Measurements from ENCODE around the gene PTPN22.
"Not testable (repeated sequence)": the region's sequence is repeated elsewhere in the genome, so short reads cannot be mapped to it uniquely, and the experiment has no call there.

Gene PTPN22

GRCh38 chr1:113858982-113859381, 12.5 kb downstream of the PTPN22 start:
- H3K4me1 ChIP-seq (ENCODE audit: control insufficient read depth, insufficient read depth, low read length): no peaks in the 10 kb centered on the region
- H3K27me3 ChIP-seq (ENCODE audit: control insufficient read depth, insufficient read depth, low read length): no peaks in the 10 kb centered on the region
- no peaks in the 10 kb centered on the region for H3K9me3 ChIP-seq (ENCODE audit: control insufficient read depth, insufficient read depth, low read length)
- no peak overlapping the region for H3K9ac ChIP-seq (ENCODE audit: low read depth, low read length)
- H3K36me3 ChIP-seq (ENCODE audit: control insufficient read depth, insufficient read depth, low read length): no peaks in the 10 kb centered on the region
- no peak overlapping the region for H3K4me3 ChIP-seq (ENCODE audit: low read depth, low read length)

- H3K4me1 ChIP-seq (ENCODE audit: control insufficient read depth, insufficient read depth, low read length): no peaks in the 10 kb centered on the region
- H3K4me3 ChIP-seq (ENCODE audit: low read depth, low read length): no peak overlapping the region
Measured at GRCh38 chr1:113858418-113858817, 13.1 kb downstream of the PTPN22 start.

GRCh38 chr1:113857776-113858175, 13.7 kb downstream of the PTPN22 start:
- H3K36me3 ChIP-seq (ENCODE audit: control insufficient read depth, insufficient read depth, low read length): no peaks in the 10 kb centered on the region

More at GRCh38 chr1:113858418-113858817, 13.1 kb downstream of the PTPN22 start:
- H3K9me3 ChIP-seq (ENCODE audit: control insufficient read depth, insufficient read depth, low read length): no peaks in the 10 kb centered on the region
- H3K9ac ChIP-seq (ENCODE audit: low read depth, low read length): no peak overlapping the region
- H3K36me3 ChIP-seq (ENCODE audit: control insufficient read depth, insufficient read depth, low read length): no peaks in the 10 kb centered on the region
- H3K27me3 ChIP-seq (ENCODE audit: control insufficient read depth, insufficient read depth, low read length): no peaks in the 10 kb centered on the region

GRCh38 chr1:113856401-113856790, 15.1 kb downstream of the PTPN22 start:
- Histone ChIP-seq H3K9me3 (ENCODE audit: control insufficient read depth, insufficient read depth, low read length) (no peaks in the 10 kb centered on the region), H3K36me3 (ENCODE audit: control insufficient read depth, insufficient read depth, low read length) (no peaks in the 10 kb centered on the region), H3K4me1 (ENCODE audit: control insufficient read depth, insufficient read depth, low read length) (no peaks in the 10 kb centered on the region), H3K4me3 (ENCODE audit: low read depth, low read length) (no peak overlapping the region), H3K9ac (ENCODE audit: low read depth, low read length) (no peak overlapping the region), H3K27me3 (ENCODE audit: control insufficient read depth, insufficient read depth, low read length) (no peaks in the 10 kb centered on the region)

More at GRCh38 chr1:113857776-113858175, 13.7 kb downstream of the PTPN22 start:
- Histone ChIP-seq H3K4me1 (ENCODE audit: control insufficient read depth, insufficient read depth, low read length) (no peaks in the 10 kb centered on the region), H3K27me3 (ENCODE audit: control insufficient read depth, insufficient read depth, low read length) (no peaks in the 10 kb centered on the region), H3K4me3 (ENCODE audit: low read depth, low read length) (no peak overlapping the region), H3K9ac (ENCODE audit: low read depth, low read length) (no peak overlapping the region), H3K9me3 (ENCODE audit: control insufficient read depth, insufficient read depth, low read length) (no peaks in the 10 kb centered on the region)

- H3K36me3 ChIP-seq (ENCODE audit: control insufficient read depth, insufficient read depth, low read length): no peaks in the 10 kb centered on the region
- H3K4me1 ChIP-seq (ENCODE audit: control insufficient read depth, insufficient read depth, low read length): no peaks in the 10 kb centered on the region
Measured at GRCh38 chr1:113855630-113856400, 15.7 kb downstream of the PTPN22 start.

GRCh38 chr1:113854234-113854633, 17.3 kb downstream of the PTPN22 start:
- H3K36me3 ChIP-seq (ENCODE audit: control insufficient read depth, insufficient read depth, low read length): no peaks in the 10 kb centered on the region
- no peaks in the 10 kb centered on the region for H3K9me3 ChIP-seq (ENCODE audit: control insufficient read depth, insufficient read depth, low read length)
- H3K4me1 ChIP-seq (ENCODE audit: control insufficient read depth, insufficient read depth, low read length): no peaks in the 10 kb centered on the region
- no peak overlapping the region for H3K4me3 ChIP-seq (ENCODE audit: low read depth, low read length)
- no peaks in the 10 kb centered on the region for H3K27me3 ChIP-seq (ENCODE audit: control insufficient read depth, insufficient read depth, low read length)
- no peak overlapping the region for H3K9ac ChIP-seq (ENCODE audit: low read depth, low read length)

More at GRCh38 chr1:113855630-113856400, 15.7 kb downstream of the PTPN22 start:
- H3K27me3 ChIP-seq (ENCODE audit: control insufficient read depth, insufficient read depth, low read length): no peaks in the 10 kb centered on the region
- H3K9ac ChIP-seq (ENCODE audit: low read depth, low read length): no peak overlapping the region
- no peaks in the 10 kb centered on the region for H3K9me3 ChIP-seq (ENCODE audit: control insufficient read depth, insufficient read depth, low read length)
- H3K4me3 ChIP-seq (ENCODE audit: low read depth, low read length): no peak overlapping the region

GRCh38 chr1:113852694-113853093, 18.8 kb downstream of the PTPN22 start:
- H3K4me3 ChIP-seq (ENCODE audit: low read depth, low read length); H3K36me3 ChIP-seq (ENCODE audit: control insufficient read depth, insufficient read depth, low read length); H3K27me3 ChIP-seq (ENCODE audit: control insufficient read depth, insufficient read depth, low read length); H3K4me1 ChIP-seq (ENCODE audit: control insufficient read depth, insufficient read depth, low read length); H3K9me3 ChIP-seq (ENCODE audit: control insufficient read depth, insufficient read depth, low read length); H3K9ac ChIP-seq (ENCODE audit: low read depth, low read length): not testable (repeated sequence)

GRCh38 chr1:113850127-113850796, 21.2 kb downstream of the PTPN22 start:
- Histone ChIP-seq H3K9me3 (ENCODE audit: control insufficient read depth, insufficient read depth, low read length) (no peaks in the 10 kb centered on the region), H3K4me3 (ENCODE audit: low read depth, low read length) (no peak overlapping the region), H3K4me1 (ENCODE audit: control insufficient read depth, insufficient read depth, low read length) (no peaks in the 10 kb centered on the region), H3K9ac (ENCODE audit: low read depth, low read length) (no peak overlapping the region), H3K27me3 (ENCODE audit: control insufficient read depth, insufficient read depth, low read length) (no peaks in the 10 kb centered on the region), H3K36me3 (ENCODE audit: control insufficient read depth, insufficient read depth, low read length) (no peaks in the 10 kb centered on the region)

GRCh38 chr1:113849072-113849471, 22.4 kb downstream of the PTPN22 start:
- no peaks in the 10 kb centered on the region for H3K27me3 ChIP-seq (ENCODE audit: control insufficient read depth, insufficient read depth, low read length)
- no peaks in the 10 kb centered on the region for H3K36me3 ChIP-seq (ENCODE audit: control insufficient read depth, insufficient read depth, low read length)
- no peaks in the 10 kb centered on the region for H3K4me1 ChIP-seq (ENCODE audit: control insufficient read depth, insufficient read depth, low read length)
- H3K9ac ChIP-seq (ENCODE audit: low read depth, low read length): no peak overlapping the region
- H3K4me3 ChIP-seq (ENCODE audit: low read depth, low read length): no peak overlapping the region
- no peaks in the 10 kb centered on the region for H3K9me3 ChIP-seq (ENCODE audit: control insufficient read depth, insufficient read depth, low read length)

GRCh38 chr1:113846391-113847035, 25.0 kb downstream of the PTPN22 start:
- Histone ChIP-seq H3K4me1 (ENCODE audit: control insufficient read depth, insufficient read depth, low read length) (no peaks in the 10 kb centered on the region), H3K9me3 (ENCODE audit: control insufficient read depth, insufficient read depth, low read length) (no peaks in the 10 kb centered on the region), H3K4me3 (ENCODE audit: low read depth, low read length) (no peak overlapping the region), H3K9ac (ENCODE audit: low read depth, low read length) (no peak overlapping the region), H3K36me3 (ENCODE audit: control insufficient read depth, insufficient read depth, low read length) (no peaks in the 10 kb centered on the region), H3K27me3 (ENCODE audit: control insufficient read depth, insufficient read depth, low read length) (no peaks in the 10 kb centered on the region)

- Histone ChIP-seq H3K27me3 (ENCODE audit: control insufficient read depth, insufficient read depth, low read length) (no peaks in the 10 kb centered on the region), H3K9me3 (ENCODE audit: control insufficient read depth, insufficient read depth, low read length) (no peaks in the 10 kb centered on the region), H3K4me1 (ENCODE audit: control insufficient read depth, insufficient read depth, low read length) (no peaks in the 10 kb centered on the region), H3K4me3 (ENCODE audit: low read depth, low read length) (no peak overlapping the region), H3K36me3 (ENCODE audit: control insufficient read depth, insufficient read depth, low read length) (no peaks in the 10 kb centered on the region), H3K9ac (ENCODE audit: low read depth, low read length) (no peak overlapping the region)
Measured at GRCh38 chr1:113836534-113836933, 35.0 kb downstream of the PTPN22 start.
